ENCODE measurements around the gene MRPL41. TPM values are rescaled to one million over a fixed set of nuclear protein-coding genes. Genes with fewer than 3 reads are reported as not detected.
"Not testable (repeated sequence)": the region's sequence is repeated elsewhere in the genome, so short reads cannot be mapped to it uniquely, and the experiment has no call there.

MRPL41 gene
- total and polyA plus RNA-seq, 2 experiments from 2014 or later: 32.8 to 146 TPM

DNA sequence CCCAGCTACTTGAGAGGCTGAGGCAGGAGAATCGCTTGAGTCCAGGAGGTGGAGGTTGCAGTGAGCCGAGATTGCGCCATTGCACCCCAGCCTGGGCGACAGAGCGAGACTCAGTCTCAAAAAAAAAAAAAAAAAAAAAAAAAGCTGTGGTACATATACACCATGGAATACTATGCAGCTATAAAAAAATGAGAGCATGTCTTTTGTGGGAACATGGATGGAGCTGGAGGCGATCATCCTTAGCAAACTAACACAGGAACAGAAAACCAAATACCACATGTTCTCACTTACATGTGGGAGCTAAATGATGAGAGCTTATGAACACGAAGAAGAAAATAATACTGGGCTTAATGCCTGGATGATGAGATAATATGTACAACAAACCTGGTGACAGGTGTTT is 44.9 kb downstream of the MRPL41 start:
- H3K27me3 Mint-ChIP-seq (ENCODE audit: insufficient read depth, low read depth, poor library complexity): peaks cover 12% of the 10 kb centered on the region
- H4K20me1 ChIP-seq (replicated peaks; ENCODE audit: insufficient read depth); H2AFZ ChIP-seq; H3K4me3 ChIP-seq; H3K9me2 ChIP-seq (ENCODE audit: insufficient read depth); H3K9me3 Mint-ChIP-seq; H3K4me1 ChIP-seq (ENCODE audit: insufficient read depth); H3K4me2 ChIP-seq; H3F3A ChIP-seq (replicated peaks; ENCODE audit: low read depth); H3K27ac Mint-ChIP-seq; DNase-seq (ENCODE audit: low spot score); H3K36me3 Mint-ChIP-seq (ENCODE audit: low read depth); H3K79me2 ChIP-seq (replicated peaks; ENCODE audit: insufficient read depth); H3K36me3 ChIP-seq (ENCODE audit: insufficient read depth); H3K4me1 Mint-ChIP-seq; H3K27ac ChIP-seq (ENCODE audit: low read depth); H3K4me3 Mint-ChIP-seq; H3K27me3 ChIP-seq (ENCODE audit: insufficient read depth); ATAC-seq: not testable (repeated sequence)

DNA sequence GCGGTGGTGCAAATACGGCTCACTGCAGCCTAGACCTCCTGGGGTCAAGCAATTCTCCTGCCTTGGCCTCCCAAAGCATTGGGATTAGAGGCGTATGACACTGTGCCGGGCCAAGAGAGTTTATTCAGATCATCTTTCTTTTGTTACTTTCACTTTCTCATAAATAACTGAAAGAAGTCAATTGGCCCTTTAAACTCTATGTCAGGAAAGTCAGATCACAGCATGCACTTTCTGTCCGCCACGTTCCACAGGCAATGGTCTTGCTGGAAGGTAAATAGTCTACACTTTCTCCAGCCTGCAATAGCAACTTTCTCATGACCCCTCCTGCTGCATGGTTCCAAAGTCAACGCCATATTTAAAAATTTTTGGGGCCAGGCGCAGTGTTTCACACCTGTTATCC is 47.3 kb downstream of the MRPL41 start:
- no peak overlapping the region for H3K27ac ChIP-seq (ENCODE audit: low read depth)
- no peaks in the 10 kb centered on the region for H3K4me1 ChIP-seq (ENCODE audit: insufficient read depth)
- Mint-ChIP-seq H3K9me3 (no peaks in the 10 kb centered on the region; the same call in 2 of the 3 replicates), H3K4me3 (no peak overlapping the region), H3K27ac (no peak overlapping the region), H3K4me1 (peaks cover 6% of the 10 kb centered on the region), H3K36me3 (ENCODE audit: low read depth) (no peaks in the 10 kb centered on the region; the same call in 2 of the 3 replicates), H3K27me3 (ENCODE audit: insufficient read depth, low read depth, poor library complexity) (peaks cover 21% of the 10 kb centered on the region)
- TF ChIP-seq, protein P1, sequence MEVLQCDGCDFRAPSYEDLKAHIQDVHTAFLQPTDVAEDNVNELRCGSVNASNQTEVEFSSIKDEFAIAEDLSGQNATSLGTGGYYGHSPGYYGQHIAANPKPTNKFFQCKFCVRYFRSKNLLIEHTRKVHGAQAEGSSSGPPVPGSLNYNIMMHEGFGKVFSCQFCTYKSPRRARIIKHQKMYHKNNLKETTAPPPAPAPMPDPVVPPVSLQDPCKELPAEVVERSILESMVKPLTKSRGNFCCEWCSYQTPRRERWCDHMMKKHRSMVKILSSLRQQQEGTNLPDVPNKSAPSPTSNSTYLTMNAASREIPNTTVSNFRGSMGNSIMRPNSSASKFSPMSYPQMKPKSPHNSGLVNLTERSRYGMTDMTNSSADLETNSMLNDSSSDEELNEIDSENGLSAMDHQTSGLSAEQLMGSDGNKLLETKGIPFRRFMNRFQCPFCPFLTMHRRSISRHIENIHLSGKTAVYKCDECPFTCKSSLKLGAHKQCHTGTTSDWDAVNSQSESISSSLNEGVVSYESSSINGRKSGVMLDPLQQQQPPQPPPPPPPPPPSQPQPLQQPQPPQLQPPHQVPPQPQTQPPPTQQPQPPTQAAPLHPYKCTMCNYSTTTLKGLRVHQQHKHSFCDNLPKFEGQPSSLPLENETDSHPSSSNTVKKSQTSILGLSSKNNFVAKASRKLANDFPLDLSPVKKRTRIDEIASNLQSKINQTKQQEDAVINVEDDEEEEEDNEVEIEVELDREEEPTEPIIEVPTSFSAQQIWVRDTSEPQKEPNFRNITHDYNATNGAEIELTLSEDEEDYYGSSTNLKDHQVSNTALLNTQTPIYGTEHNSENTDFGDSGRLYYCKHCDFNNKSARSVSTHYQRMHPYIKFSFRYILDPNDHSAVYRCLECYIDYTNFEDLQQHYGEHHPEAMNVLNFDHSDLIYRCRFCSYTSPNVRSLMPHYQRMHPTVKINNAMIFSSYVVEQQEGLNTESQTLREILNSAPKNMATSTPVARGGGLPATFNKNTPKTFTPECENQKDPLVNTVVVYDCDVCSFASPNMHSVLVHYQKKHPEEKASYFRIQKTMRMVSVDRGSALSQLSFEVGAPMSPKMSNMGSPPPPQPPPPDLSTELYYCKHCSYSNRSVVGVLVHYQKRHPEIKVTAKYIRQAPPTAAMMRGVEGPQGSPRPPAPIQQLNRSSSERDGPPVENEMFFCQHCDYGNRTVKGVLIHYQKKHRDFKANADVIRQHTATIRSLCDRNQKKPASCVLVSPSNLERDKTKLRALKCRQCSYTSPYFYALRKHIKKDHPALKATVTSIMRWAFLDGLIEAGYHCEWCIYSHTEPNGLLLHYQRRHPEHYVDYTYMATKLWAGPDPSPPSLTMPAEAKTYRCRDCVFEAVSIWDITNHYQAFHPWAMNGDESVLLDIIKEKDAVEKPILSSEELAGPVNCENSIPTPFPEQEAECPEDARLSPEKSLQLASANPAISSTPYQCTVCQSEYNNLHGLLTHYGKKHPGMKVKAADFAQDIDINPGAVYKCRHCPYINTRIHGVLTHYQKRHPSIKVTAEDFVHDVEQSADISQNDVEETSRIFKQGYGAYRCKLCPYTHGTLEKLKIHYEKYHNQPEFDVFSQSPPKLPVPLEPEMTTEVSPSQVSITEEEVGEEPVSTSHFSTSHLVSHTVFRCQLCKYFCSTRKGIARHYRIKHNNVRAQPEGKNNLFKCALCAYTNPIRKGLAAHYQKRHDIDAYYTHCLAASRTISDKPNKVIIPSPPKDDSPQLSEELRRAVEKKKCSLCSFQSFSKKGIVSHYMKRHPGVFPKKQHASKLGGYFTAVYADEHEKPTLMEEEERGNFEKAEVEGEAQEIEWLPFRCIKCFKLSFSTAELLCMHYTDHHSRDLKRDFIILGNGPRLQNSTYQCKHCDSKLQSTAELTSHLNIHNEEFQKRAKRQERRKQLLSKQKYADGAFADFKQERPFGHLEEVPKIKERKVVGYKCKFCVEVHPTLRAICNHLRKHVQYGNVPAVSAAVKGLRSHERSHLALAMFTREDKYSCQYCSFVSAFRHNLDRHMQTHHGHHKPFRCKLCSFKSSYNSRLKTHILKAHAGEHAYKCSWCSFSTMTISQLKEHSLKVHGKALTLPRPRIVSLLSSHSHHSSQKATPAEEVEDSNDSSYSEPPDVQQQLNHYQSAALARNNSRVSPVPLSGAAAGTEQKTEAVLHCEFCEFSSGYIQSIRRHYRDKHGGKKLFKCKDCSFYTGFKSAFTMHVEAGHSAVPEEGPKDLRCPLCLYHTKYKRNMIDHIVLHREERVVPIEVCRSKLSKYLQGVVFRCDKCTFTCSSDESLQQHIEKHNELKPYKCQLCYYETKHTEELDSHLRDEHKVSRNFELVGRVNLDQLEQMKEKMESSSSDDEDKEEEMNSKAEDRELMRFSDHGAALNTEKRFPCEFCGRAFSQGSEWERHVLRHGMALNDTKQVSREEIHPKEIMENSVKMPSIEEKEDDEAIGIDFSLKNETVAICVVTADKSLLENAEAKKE (CRISPR knock-in tag; IDR thresholded peaks at IDR 0.05): no peak
- no peak for TF ChIP-seq JUNB (IDR thresholded peaks at IDR 0.05; ENCODE audit: unreplicated experiment)
- no peak for TF ChIP-seq POLR2AphosphoS5 (IDR thresholded peaks at IDR 0.05; ENCODE audit: low read depth)
- TF ChIP-seq STAT1 (IDR thresholded peaks at IDR 0.05; ENCODE audit: unreplicated experiment): no peak
- no peak for TF ChIP-seq NANOG (IDR thresholded peaks at IDR 0.05; ENCODE audit: borderline replicate concordance)
- TF ChIP-seq, protein P2, sequence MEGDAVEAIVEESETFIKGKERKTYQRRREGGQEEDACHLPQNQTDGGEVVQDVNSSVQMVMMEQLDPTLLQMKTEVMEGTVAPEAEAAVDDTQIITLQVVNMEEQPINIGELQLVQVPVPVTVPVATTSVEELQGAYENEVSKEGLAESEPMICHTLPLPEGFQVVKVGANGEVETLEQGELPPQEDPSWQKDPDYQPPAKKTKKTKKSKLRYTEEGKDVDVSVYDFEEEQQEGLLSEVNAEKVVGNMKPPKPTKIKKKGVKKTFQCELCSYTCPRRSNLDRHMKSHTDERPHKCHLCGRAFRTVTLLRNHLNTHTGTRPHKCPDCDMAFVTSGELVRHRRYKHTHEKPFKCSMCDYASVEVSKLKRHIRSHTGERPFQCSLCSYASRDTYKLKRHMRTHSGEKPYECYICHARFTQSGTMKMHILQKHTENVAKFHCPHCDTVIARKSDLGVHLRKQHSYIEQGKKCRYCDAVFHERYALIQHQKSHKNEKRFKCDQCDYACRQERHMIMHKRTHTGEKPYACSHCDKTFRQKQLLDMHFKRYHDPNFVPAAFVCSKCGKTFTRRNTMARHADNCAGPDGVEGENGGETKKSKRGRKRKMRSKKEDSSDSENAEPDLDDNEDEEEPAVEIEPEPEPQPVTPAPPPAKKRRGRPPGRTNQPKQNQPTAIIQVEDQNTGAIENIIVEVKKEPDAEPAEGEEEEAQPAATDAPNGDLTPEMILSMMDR (conservative IDR thresholded peaks at IDR 0.05; ENCODE audit: low read depth in 2 of 2): no peak
- no peak for TF ChIP-seq EZH2phosphoT487 (IDR thresholded peaks at IDR 0.05; ENCODE audit: unreplicated experiment)
- TF ChIP-seq ZNF331 (CRISPR knock-in tag; IDR thresholded peaks at IDR 0.05; ENCODE audit: low read depth): no peak
- TF ChIP-seq, protein P3, sequence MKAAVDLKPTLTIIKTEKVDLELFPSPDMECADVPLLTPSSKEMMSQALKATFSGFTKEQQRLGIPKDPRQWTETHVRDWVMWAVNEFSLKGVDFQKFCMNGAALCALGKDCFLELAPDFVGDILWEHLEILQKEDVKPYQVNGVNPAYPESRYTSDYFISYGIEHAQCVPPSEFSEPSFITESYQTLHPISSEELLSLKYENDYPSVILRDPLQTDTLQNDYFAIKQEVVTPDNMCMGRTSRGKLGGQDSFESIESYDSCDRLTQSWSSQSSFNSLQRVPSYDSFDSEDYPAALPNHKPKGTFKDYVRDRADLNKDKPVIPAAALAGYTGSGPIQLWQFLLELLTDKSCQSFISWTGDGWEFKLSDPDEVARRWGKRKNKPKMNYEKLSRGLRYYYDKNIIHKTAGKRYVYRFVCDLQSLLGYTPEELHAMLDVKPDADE (IDR thresholded peaks at IDR 0.05): no peak
- no peak overlapping the region for H3K4me2 ChIP-seq
- H3K9me2 ChIP-seq (ENCODE audit: insufficient read depth): no peaks in the 10 kb centered on the region
- no peaks in the 10 kb centered on the region for H3K36me3 ChIP-seq (ENCODE audit: insufficient read depth)
- ATAC-seq: no peak
- no peak for DNase-seq (ENCODE audit: low spot score)
- H3K4me3 ChIP-seq: no peak overlapping the region
- H3K79me2 ChIP-seq (replicated peaks; ENCODE audit: insufficient read depth): no peaks in the 10 kb centered on the region
- H3K27me3 ChIP-seq (ENCODE audit: insufficient read depth): peaks cover 1% of the 10 kb centered on the region
- 0 out of 2 replicates have a peak, but pooled peaks cover 2% of the 10 kb centered on the region for H3F3A ChIP-seq (replicated peaks; ENCODE audit: low read depth)
- H4K20me1 ChIP-seq (replicated peaks; ENCODE audit: insufficient read depth): peaks cover 5% of the 10 kb centered on the region; the same call in 1 of the 2 replicates
- no peak overlapping the region for H2AFZ ChIP-seq
